ENCODE data around the gene GNB3.
A peak's percentile ranks its signal among the peaks of the same experiment; 100 is the strongest.

Gene GNB3

DNA sequence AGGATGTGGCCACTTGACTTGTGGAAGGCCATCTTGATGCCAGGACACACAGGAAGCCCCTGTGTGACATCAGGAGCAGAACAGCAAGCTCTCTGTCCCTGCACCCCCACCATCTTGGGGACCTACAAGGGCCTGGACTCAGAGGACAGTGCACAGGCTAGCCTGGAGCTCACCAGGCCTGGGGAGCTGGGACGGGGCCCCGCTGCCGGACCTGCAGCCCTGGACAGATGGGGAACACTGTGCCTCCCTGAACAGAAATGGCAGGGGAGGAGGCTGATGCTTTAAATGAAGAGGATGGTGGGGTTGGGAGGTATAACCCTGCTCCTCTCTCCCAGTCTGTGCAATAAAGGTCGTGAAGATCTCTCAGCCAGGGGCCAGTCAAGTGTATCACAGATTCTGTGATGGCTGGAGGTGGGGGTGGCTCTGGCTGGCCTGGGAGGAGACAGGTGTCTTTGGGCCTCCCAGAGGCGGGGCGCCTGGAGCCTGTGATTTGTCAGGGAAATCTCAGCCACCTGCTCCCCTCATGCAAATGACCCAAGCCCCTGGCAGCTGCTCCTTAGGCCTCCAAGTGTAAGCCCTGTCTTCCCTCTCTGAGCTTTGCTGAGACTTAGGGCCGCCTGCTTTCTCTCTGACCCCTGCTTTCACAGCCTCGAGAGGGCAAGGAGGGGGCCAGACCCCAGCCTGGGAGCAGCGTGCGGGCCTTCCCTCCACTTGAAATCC is 1.1 kb upstream of the GNB3 start:
- no peak for DNase-seq

DNA sequence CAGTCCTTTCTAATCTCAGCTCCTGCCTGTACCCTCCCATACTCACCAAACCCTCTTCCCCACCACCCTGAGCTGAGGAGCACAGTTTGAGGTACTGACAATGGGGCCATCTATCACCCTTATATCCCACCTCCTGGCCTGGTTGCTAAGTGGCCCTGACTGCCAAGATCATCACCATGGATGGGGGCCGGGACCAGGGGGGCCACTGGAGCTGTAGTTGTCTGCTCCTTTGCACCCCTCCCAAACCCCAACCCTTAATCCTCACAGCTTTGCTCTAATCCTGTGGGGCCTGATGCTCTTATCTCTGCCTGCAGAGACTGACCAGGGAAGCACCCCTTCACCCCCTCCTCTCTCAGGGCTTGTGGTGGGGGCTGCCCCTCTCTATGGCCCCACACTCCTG is 395 bp upstream of the GNB3 start:
- no peak for DNase-seq

GRCh38 chr12:6842075-6842474 is 1.4 kb downstream of the GNB3 start:
- DNase-seq, result no peak

DNA sequence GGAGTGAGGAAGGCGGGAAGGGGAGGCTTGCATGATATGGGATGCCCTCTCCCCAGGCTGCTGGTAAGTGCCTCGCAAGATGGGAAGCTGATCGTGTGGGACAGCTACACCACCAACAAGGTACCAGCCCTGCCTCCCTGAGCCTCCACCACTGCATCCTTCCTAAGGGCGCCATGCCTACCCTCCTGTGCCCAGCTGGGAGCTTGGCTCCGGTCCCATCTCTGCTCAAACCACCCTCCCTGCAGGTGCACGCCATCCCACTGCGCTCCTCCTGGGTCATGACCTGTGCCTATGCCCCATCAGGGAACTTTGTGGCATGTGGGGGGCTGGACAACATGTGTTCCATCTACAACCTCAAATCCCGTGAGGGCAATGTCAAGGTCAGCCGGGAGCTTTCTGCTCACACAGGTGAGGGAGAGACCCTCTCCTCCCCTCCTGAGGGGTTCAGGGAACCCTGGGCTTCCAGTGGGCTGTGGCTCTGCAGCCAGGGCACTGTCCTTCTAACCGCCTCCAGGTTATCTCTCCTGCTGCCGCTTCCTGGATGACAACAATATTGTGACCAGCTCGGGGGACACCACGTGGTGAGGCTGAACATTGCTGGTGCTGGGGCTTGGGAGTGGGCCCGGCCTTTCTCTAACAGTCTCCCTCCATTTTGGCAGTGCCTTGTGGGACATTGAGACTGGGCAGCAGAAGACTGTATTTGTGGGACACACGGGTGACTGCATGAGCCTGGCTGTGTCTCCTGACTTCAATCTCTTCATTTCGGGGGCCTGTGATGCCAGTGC is 2.6 kb downstream of the GNB3 start:
- peak in 1 of 2 experiments; percentile 22 for DNase-seq

DNA sequence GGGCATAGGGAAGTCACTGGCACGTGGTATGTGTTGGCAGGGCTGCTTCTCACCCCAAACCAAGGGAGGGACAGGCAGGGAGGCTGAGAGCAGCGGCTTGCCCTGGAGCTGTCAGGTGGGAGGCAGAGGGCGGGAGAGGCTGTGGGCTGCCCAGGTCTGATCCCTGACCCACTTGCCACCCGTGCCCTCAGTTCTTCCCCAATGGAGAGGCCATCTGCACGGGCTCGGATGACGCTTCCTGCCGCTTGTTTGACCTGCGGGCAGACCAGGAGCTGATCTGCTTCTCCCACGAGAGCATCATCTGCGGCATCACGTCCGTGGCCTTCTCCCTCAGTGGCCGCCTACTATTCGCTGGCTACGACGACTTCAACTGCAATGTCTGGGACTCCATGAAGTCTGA is 4.7 kb downstream of the GNB3 start:
- DNase-seq, result no peak

DNA sequence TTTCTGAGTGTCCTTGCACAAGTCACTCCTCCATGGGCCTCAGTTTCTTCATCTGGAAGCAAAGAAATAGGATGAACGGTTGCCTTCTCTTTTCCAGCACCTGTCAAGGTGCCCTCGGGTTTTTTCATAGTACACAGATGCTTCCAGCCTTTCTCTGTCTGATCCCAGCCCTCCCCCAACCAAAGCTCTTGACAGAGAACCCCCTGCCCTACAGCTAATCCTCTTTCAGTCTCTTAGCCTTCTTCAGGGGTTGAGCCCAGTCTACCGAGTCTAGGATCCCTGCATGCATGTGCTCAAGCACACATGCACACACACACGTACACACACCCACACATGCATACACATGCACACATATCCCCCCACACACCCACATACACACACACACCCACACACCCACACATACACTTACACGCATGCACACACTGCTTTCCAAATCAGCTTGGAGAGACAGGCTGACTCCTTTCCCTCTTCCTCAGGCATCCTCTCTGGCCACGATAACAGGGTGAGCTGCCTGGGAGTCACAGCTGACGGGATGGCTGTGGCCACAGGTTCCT is 5.7 kb downstream of the GNB3 start:
- DNase-seq, result no peak

- no peak for DNase-seq
Observed at GRCh38 chr12:6847676-6848075, 7.0 kb downstream of the GNB3 start.

DNA sequence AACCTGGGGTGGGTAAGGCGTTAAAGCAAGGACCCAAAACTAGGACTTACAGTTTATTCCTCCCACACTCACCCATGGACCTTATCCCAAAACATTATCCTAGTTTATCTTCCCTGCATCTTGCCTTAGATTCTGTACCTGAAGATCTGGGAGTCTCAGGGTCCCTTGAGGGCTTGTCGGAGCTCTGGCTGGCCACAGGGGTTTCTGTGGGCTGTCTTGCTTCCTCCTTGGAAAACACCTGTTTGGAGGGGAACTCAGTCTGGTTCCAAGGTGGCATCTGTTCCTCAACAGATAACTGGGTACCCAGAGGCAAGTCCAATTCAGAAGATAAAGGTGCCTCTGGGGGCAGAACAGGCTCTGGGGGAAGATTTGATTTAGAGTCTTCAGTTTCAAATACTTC is 8.7 kb downstream of the GNB3 start:
- DNase-seq, result no peak

GRCh38 chr12:6849976-6850560 is 9.3 kb downstream of the GNB3 start:
- DNase-seq, result no peak

- no peak for DNase-seq
Observed at GRCh38 chr12:6850796-6851152, 10.0 kb downstream of the GNB3 start.

DNA sequence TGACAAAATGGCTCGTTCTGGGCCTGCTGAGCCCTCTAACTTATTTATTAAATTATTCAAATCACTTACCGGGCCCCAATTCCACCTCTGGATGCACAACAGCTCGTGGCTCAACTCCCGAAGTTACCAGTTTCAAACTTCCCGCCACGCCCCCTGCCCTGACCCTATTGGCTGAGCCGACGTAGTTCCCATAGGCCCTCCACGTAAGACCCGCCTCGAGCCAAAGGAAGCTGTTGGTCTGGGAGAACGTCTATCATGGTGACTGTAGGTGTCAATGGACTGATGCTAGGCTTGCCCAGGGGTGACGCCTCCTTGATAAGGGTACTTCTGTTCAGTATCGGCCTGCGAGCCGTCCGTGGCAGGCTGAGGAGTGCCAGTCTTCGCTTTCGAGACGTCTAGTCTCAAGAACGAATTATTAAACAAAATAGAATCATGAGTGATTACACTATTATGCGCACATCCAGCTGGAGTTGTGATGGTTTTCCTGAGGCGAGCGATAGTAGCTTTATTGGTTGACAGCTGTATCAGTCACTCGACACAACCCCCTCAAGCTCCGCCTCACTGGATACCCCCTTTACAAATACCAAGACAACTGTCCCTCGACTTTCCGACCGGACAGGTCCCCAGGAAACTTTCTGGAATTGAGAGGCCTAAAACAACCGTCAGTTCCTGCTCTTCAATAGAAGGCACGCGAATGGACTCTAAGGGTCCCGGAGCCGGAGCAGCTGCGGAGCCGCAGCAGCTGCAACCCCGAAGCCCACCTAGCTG is 10.6 kb downstream of the GNB3 start, which contains the start of gene CDCA3:
CDCA3 (minus strand) TSS at position 134 of the 768 bp plus-strand sequence. CDS start 334 bp downstream, outside the sequence.
- DNase-seq, result peak; percentile 99 to 100

DNA sequence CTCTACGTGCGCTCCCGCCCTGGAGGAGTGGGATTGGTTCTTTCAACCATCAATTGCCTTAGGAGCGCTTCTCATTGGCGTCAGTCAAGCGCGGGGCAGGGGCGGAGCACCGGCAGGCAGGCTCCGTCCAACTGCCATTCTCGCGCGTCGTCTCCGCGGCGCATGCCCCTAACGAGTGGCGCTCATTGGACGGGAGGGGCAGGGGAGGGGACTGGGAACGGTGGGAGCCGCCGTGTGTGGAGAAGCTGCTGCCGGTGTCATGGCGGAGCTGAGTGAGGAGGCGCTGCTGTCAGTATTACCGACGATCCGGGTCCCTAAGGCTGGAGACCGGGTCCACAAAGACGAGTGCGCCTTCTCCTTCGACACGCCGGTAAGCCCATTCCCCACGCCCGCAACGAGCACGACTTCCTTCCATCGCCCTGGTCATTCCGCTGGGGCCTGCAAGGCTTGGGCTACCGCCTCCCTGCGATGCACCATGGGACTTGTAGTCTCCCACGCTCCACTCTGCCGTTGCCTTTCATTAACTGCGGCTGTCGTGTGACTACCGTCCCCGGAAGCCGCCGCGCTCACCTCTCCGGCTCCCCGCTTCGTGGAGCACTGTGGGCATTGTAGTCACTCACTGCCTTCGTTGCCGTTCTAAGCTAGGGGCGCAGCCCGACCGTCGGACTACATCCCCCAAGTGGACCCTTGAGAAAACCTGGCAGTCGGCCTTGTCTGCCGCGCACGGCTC is 11.4 kb downstream of the GNB3 start, which contains the start of gene USP5:
USP5 (plus strand) TSS at position 230 of the 730 bp plus-strand sequence; CDS start at position 260, 30 bp downstream.
- DNase-seq, result peak; percentile 100

DNA sequence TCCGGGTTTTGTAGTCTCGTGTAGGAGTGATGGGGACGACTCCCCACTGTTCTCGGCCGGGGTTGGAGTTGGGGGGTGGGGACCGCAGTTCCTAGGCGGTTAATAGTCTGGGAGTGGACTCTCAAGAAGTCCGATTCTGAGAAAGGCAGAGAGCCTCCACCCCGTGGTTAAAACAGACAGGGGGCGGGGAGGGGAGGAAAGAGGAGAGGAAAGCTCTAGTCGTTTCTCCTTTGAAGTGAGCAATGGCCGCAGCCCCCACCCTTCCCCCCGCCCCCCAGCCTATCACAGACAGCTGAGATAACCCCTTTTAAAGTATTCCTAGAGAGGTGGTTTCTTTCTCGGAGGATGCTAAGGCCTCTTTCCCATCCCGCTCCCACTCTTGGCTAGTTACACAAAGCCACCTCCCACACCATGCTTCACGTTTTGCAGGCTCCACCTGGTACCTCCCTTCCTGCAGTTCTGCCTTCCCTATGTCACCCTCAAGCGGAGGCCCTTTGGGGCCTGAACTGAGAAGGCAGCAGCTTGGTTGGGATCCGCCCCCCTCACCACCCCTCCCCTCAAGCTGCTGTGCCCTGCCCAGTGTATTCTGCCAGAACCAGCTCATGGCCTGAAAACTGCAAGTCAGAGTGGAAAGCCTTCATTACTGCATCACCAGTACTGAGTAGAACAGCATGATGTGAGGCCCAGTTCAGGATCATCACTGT is 12.1 kb downstream of the GNB3 start:
- DNase-seq, result peak in 1 of 2 experiments; percentile 47

DNA sequence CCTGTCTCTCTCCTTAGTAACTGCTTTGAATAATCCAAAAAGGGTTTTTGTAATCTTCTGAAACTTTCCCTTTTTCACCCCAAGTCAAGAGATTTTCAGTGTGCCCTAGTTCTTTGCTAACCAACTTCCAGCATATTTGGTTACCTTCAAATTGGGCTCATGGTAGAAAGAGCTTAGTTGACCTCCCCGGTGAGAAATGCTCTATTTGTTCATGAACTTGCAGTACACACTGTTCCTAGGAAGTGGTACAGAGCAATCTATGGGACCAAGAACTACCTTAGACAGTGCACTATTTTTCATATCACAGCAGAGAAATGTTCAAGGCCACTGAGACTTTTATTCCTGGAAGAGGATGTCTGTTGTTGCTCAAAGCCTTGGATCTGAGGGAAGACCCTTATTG is 12.9 kb downstream of the GNB3 start:
- DNase-seq, result no peak

DNA sequence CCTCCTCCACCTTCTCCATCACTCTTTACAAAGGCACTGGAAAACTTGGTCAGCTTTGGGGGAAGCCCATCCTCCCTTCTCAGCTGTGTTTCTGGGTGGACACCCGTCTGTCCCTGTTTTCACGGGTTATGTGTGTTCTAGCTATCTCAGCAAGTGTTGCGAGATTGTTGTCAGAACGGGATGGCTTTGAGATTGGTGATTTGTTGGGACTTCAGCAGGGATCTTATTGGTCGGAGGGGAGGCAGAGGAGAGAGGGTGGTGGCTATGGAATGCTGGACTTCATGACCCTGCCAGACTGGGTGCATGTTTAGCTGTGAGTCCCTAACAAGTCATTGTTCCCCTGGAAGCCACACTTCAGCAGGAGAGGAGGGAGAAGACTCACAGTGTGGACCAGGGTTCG is 13.3 kb downstream of the GNB3 start:
- no peak for DNase-seq

DNA sequence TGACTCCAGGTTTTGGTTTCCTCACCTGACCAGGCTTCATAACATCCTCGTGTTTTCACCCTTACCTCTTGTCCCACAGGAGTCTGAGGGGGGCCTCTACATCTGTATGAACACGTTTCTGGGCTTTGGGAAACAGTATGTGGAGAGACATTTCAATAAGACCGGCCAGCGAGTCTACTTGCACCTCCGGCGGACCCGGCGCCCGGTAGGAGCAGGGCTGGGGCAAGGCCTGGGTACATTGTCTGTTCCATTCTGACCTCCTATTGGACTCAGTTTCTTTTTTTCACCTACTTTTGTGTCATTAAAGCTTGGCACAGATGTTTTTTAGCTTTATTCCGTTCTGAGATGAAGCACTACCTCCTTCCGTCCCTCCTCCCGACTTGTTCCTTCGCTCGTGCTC is 14.6 kb downstream of the GNB3 start:
- no peak for DNase-seq

GRCh38 chr12:6858799-6859198 is 18.1 kb downstream of the GNB3 start:
- no peak for DNase-seq

GRCh38 chr12:6860116-6860515 is 19.4 kb downstream of the GNB3 start:
- no peak for DNase-seq

DNA sequence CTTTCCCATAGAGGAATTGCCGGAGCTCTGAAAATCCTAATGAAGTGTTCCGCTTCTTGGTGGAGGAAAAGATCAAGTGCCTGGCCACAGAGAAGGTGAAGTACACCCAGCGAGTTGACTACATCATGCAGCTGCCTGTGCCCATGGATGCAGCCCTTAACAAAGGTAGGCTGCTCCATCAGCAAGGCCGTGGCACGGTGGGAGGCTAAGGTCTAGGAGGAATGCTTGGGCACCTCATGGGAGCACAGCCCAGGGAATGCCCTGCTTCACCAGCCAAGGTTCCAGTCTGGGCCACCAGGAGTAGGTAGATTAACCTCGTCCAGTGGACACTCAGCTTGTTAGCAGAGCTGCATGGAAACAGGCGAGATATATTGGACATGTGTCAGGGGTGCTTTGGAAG is 20.2 kb downstream of the GNB3 start:
- no peak for DNase-seq

GRCh38 chr12:6861391-6861790 is 20.7 kb downstream of the GNB3 start:
- DNase-seq, result no peak

DNA sequence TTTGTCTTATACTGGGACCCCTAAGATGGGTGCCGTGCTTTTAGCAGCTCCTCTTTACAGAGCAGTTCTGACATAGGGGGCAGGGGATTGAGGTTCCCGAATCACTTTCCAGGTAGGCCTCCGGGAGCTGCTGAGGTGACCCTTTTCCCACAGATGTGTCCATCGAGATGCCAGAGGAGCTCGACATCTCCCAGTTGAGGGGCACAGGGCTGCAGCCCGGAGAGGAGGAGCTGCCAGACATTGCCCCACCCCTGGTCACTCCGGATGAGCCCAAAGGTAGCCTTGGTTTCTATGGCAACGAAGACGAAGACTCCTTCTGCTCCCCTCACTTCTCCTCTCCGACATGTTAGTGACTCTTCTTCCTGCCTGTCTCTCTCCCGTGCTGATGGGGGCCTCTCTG is 22.3 kb downstream of the GNB3 start:
- no peak for DNase-seq

Measured in SW 1271 (cell line).